ENCODE data around the gene KLHL29. TPM values are rescaled to one million over a fixed set of nuclear protein-coding genes. Genes with fewer than 3 reads are reported as not detected.

Gene KLHL29
- polyA plus RNA-seq, 1 donor from 2014 or later: 42.4 TPM

DNA sequence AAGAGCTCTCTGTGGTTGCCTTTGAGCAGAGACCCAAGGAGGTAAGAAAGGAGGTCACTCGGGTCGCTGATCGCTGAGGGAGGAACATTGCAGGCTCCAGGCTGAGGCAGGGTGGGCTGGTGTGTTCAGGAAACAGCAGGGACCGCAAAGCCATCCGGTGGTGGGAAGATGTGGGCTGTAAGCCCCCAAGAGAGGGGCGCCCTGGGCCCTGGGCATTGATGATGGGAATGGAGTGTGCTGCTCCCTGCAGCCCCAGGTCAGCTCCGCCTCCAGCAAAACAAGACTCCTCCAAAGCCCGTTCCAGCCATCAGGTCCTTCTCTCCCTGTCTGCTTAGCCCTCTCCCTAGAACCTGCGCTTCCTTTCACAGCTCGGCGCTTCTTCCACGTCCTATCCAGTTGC, 229.7 kb downstream of the KLHL29 start:
- Histone ChIP-seq H3K9ac (ENCODE audit: low read length) (no peak overlapping the region), H3F3A (ENCODE audit: insufficient read depth, low read length, poor library complexity, severe bottlenecking) (no peaks in the 10 kb centered on the region), H3K9me3 (ENCODE audit: low read length) (peaks cover 5% of the 10 kb centered on the region), H3K27me3 (ENCODE audit: insufficient read depth, low read depth, low read length) (no peaks in the 10 kb centered on the region), H3K9me2 (ENCODE audit: insufficient read depth, low read length) (no peaks in the 10 kb centered on the region), H3K4me3 (ENCODE audit: low read length) (no peak overlapping the region), H3K36me3 (ENCODE audit: insufficient read depth, low read length) (no peaks in the 10 kb centered on the region), H3K79me2 (replicated peaks; ENCODE audit: insufficient read depth, low read length) (no peaks in the 10 kb centered on the region), H3K4me2 (ENCODE audit: low read length) (no peak overlapping the region), H2AFZ (ENCODE audit: low read depth, low read length) (no peak overlapping the region), H4K20me1 (ENCODE audit: insufficient read depth) (no peaks in the 10 kb centered on the region), H3K27ac (ENCODE audit: low read length) (no peak overlapping the region)
- TF ChIP-seq, protein P1, sequence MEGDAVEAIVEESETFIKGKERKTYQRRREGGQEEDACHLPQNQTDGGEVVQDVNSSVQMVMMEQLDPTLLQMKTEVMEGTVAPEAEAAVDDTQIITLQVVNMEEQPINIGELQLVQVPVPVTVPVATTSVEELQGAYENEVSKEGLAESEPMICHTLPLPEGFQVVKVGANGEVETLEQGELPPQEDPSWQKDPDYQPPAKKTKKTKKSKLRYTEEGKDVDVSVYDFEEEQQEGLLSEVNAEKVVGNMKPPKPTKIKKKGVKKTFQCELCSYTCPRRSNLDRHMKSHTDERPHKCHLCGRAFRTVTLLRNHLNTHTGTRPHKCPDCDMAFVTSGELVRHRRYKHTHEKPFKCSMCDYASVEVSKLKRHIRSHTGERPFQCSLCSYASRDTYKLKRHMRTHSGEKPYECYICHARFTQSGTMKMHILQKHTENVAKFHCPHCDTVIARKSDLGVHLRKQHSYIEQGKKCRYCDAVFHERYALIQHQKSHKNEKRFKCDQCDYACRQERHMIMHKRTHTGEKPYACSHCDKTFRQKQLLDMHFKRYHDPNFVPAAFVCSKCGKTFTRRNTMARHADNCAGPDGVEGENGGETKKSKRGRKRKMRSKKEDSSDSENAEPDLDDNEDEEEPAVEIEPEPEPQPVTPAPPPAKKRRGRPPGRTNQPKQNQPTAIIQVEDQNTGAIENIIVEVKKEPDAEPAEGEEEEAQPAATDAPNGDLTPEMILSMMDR (IDR thresholded peaks at IDR 0.05; ENCODE audit: poor library complexity, severe bottlenecking): no peak
- TF ChIP-seq, protein P2, sequence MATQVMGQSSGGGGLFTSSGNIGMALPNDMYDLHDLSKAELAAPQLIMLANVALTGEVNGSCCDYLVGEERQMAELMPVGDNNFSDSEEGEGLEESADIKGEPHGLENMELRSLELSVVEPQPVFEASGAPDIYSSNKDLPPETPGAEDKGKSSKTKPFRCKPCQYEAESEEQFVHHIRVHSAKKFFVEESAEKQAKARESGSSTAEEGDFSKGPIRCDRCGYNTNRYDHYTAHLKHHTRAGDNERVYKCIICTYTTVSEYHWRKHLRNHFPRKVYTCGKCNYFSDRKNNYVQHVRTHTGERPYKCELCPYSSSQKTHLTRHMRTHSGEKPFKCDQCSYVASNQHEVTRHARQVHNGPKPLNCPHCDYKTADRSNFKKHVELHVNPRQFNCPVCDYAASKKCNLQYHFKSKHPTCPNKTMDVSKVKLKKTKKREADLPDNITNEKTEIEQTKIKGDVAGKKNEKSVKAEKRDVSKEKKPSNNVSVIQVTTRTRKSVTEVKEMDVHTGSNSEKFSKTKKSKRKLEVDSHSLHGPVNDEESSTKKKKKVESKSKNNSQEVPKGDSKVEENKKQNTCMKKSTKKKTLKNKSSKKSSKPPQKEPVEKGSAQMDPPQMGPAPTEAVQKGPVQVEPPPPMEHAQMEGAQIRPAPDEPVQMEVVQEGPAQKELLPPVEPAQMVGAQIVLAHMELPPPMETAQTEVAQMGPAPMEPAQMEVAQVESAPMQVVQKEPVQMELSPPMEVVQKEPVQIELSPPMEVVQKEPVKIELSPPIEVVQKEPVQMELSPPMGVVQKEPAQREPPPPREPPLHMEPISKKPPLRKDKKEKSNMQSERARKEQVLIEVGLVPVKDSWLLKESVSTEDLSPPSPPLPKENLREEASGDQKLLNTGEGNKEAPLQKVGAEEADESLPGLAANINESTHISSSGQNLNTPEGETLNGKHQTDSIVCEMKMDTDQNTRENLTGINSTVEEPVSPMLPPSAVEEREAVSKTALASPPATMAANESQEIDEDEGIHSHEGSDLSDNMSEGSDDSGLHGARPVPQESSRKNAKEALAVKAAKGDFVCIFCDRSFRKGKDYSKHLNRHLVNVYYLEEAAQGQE (IDR thresholded peaks at IDR 0.05; ENCODE audit: borderline replicate concordance): no peak
- TF ChIP-seq EZH2 (IDR thresholded peaks at IDR 0.05; ENCODE audit: borderline replicate concordance, insufficient read depth, low read length, poor library complexity, severe bottlenecking) (no peak), MXI1 (conservative IDR thresholded peaks at IDR 0.05; ENCODE audit: poor library complexity, severe bottlenecking) (no peak), POLR2AphosphoS5 (IDR thresholded peaks at IDR 0.05) (no peak), TAF1 (IDR thresholded peaks at IDR 0.05; ENCODE audit: low read depth) (no peak), RAD21 (conservative IDR thresholded peaks at IDR 0.05) (no peak), EP300 (conservative IDR thresholded peaks at IDR 0.05; ENCODE audit: poor library complexity, severe bottlenecking) (no peak), SMC3 (conservative IDR thresholded peaks at IDR 0.05; ENCODE audit: poor library complexity) (no peak)

DNA sequence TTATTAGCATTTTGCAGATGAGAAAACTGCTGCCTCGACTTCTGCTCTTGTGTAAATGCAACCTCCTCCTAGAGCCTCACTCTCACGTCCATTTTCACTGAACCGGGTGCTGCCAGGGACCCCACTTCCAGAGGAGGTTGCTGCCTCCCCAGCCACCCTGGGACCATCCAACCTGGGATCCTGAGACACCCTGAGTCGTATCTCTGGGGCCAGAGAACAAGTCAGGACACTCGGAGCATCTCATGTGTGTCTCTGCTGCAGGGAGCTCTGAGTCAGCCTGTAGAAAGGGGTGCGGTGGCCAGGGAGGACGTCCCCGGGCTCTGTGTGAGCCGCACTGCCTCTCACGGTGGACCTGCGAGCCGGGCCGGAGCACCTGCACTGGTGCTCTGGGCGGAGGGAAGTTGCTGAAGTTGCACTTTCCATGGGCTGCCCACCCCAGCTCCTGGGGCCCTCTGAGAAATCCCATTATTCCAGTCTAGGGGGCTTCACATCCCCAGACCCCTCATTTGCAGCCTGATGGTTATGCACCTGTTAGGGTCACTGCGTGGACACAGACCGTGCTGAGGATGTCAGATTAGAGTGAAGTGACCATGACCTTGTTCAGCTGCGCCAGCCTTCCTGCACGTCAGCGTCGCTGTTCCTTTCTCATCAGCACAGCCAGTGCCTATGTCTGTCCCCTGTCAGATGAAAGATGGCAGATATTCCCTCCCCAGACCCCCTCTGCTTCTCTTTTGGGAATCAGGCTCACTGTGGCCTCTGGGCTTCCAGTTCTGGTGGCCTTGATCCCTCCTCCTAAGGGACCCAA, 230.4 kb downstream of the KLHL29 start:
- no peaks in the 10 kb centered on the region for H3K79me2 ChIP-seq (replicated peaks; ENCODE audit: insufficient read depth, low read length)
- TF ChIP-seq TAF1 (IDR thresholded peaks at IDR 0.05; ENCODE audit: low read depth) (no peak), SMC3 (conservative IDR thresholded peaks at IDR 0.05; ENCODE audit: poor library complexity) (no peak)
- TF ChIP-seq, protein P2 (IDR thresholded peaks at IDR 0.05; ENCODE audit: borderline replicate concordance): no peak
- H4K20me1 ChIP-seq (ENCODE audit: insufficient read depth): no peaks in the 10 kb centered on the region
- no peak overlapping the region for H3K4me2 ChIP-seq (ENCODE audit: low read length)
- no peak overlapping the region for H3K9ac ChIP-seq (ENCODE audit: low read length)
- H3K27ac ChIP-seq (ENCODE audit: low read length): no peak overlapping the region
- H3K4me3 ChIP-seq (ENCODE audit: low read length): no peak overlapping the region
- H3K36me3 ChIP-seq (ENCODE audit: insufficient read depth, low read length): no peaks in the 10 kb centered on the region
- peaks cover 5% of the 10 kb centered on the region for H3K9me3 ChIP-seq (ENCODE audit: low read length)
- H3K27me3 ChIP-seq (ENCODE audit: insufficient read depth, low read depth, low read length): no peaks in the 10 kb centered on the region
- no peaks in the 10 kb centered on the region for H3F3A ChIP-seq (ENCODE audit: insufficient read depth, low read length, poor library complexity, severe bottlenecking)
- H2AFZ ChIP-seq (ENCODE audit: low read depth, low read length): no peak overlapping the region
- H3K9me2 ChIP-seq (ENCODE audit: insufficient read depth, low read length): no peaks in the 10 kb centered on the region
